Kidney (tissue), 14 donors: Measurements from ENCODE around the gene CTNND2. TPM values are rescaled to one million over a fixed set of nuclear protein-coding genes. Genes with fewer than 3 reads are reported as not detected.
A peak's percentile ranks its signal among the peaks of the same experiment; 100 is the strongest.

Experiments
- DNase-seq, 5 donors: peaks; one replicate each; pipeline ENCODE4 v3.0.0-alpha.2; 2013 to 2020
- FAIRE-seq: peaks from 2 replicates; lab custom pipeline; 2012; peaks lifted over from hg19 to GRCh38; lab: Jason Lieb, UNC
- H3K27ac ChIP-seq, 2 donors: one replicate each; pipeline ENCODE4 v1.7.0; 2013; ENCODE audit warnings: low read depth in 2 of 2, low read length in 2 of 2, inconsistent platforms in 1 of 2
- H3K27me3 ChIP-seq: one replicate; pipeline ENCODE4 v1.7.1; 2013; ENCODE audit warnings: low read length, inconsistent platforms; ENCODE audit not compliant: control insufficient read depth, insufficient read depth
- H3K36me3 ChIP-seq, 3 donors: one replicate each; pipeline versions ENCODE4 v1.7.0 to v1.7.1; 2013; ENCODE audit warnings: low read length in 3 of 3, control low read depth in 1 of 3, inconsistent platforms in 1 of 3; ENCODE audit not compliant: insufficient read depth in 3 of 3, control insufficient read depth in 2 of 3
- H3K4me1 ChIP-seq, 3 donors: one replicate each; pipeline versions ENCODE4 v1.7.0 to v1.7.1; 2013; ENCODE audit warnings: low read length in 3 of 3, inconsistent platforms in 1 of 3, low read depth in 1 of 3; ENCODE audit not compliant: control insufficient read depth in 2 of 3, insufficient read depth in 2 of 3
- H3K4me3 ChIP-seq, 3 donors: one replicate each; pipeline versions ENCODE4 v1.7.0 to v1.8.1; 2013; ENCODE audit warnings: low read length in 3 of 3, control low read depth in 1 of 3, inconsistent platforms in 1 of 3
- H3K9ac ChIP-seq, 3 donors: one replicate each; pipeline versions ENCODE4 v1.7.0 to v1.7.1; 2013; ENCODE audit warnings: low read length in 3 of 3, control low read depth in 1 of 3, inconsistent platforms in 1 of 3
- H3K9me3 ChIP-seq, 3 donors: one replicate each; pipeline versions ENCODE4 v1.7.0 to v1.7.1; 2013; ENCODE audit warnings: low read length in 3 of 3, control low read depth in 1 of 3, inconsistent platforms in 1 of 3; ENCODE audit not compliant: control insufficient read depth in 2 of 3, insufficient read depth in 1 of 3
- intact Hi-C: fragments of 100-400 bp; cut with DNase I; formaldehyde crosslinking; loops from one replicate; pipeline ENCODE4 v1.11.1; 2022
- polyA plus RNA-seq: library from polyadenylated mRNA; stranded (reverse); fragments of 350-450 nt; fragmentation: Illumina TruSeq; extraction: RNeasy Lipid Tissue Mini Kit (QIAGEN cat#74804); gene quantifications from one replicate; pipeline ENCODE4 v1.2.3, GENCODE V29; 2014; ENCODE audit warnings: low read depth, low replicate concordance; ENCODE audit not compliant: insufficient read depth
- total RNA-seq: library from RNA; stranded (reverse); fragmentation: NEBNext Ultra II Directional; extraction: Animal tissue kit (Norgen Biotek cat#: 25700); gene quantifications from one replicate; pipeline ENCODE4 v1.2.1, GENCODE V29; 2021
- TF ChIP-seq, protein P1 (sequence below): IDR thresholded peaks from 3 replicates; pipeline ENCODE4 v1.5.1; 2012; ENCODE audit warnings: mild to moderate bottlenecking, moderate library complexity, borderline replicate concordance; ENCODE audit not compliant: insufficient read depth; ENCODE audit errors: extremely low read depth
- donor health status: control.
- donor health status: control.
- donor health status: control.
- donor health status: control.
- donor health status: control.
- donor health status: DM: yes; HTN: yes; CAD: no.
- donor health status: Normal renal cell carcinoma (clear cell type).

CTNND2 gene
- total and polyA plus RNA-seq, 2 donors from 2014 or later: 0.15 to 0.79 TPM

DNA sequence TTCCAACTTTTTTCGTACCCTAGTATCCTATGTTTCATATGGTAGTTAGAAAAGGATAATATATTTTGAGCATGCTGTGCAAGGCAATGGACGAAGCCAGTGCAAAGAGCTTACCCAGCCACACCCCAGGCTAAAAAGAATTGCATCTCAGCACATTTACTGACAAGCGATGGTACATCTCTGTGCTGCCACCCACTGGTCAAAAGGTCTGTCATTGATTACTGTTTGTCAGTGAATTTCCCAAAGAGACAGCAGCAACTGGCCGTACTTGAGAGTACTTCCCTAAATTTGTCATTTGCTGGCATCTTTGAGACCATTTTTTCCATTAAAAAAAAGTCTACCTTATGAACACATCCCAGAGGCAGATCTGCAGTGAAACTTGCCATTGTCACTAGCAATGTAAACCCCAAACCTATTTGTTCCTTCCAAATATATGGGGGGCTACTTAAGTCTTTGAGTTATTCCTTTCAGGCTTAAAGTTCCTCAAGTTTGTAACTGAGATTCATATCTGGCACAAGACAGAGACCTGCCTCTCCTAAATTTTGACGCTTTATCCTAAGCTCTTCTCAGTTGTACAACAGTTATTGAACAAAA, 184.3 kb downstream of the CTNND2 start:
- Histone ChIP-seq H3K27me3 (no peaks in the 10 kb centered on the region), H3K4me3 (no peak overlapping the region), H3K9ac (no peak overlapping the region), H3K27ac (no peak overlapping the region), H3K9me3 (no peaks in the 10 kb centered on the region), H3K4me1 (no peaks in the 10 kb centered on the region), H3K36me3 (no peaks in the 10 kb centered on the region)
- FAIRE-seq (no peak), DNase-seq (peak in 4 of 5 donors; percentile 45 to 60 (median 54))
- TF ChIP-seq, protein P1, sequence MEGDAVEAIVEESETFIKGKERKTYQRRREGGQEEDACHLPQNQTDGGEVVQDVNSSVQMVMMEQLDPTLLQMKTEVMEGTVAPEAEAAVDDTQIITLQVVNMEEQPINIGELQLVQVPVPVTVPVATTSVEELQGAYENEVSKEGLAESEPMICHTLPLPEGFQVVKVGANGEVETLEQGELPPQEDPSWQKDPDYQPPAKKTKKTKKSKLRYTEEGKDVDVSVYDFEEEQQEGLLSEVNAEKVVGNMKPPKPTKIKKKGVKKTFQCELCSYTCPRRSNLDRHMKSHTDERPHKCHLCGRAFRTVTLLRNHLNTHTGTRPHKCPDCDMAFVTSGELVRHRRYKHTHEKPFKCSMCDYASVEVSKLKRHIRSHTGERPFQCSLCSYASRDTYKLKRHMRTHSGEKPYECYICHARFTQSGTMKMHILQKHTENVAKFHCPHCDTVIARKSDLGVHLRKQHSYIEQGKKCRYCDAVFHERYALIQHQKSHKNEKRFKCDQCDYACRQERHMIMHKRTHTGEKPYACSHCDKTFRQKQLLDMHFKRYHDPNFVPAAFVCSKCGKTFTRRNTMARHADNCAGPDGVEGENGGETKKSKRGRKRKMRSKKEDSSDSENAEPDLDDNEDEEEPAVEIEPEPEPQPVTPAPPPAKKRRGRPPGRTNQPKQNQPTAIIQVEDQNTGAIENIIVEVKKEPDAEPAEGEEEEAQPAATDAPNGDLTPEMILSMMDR: peak; percentile 28
- intact Hi-C loops: no loop called here

DNA sequence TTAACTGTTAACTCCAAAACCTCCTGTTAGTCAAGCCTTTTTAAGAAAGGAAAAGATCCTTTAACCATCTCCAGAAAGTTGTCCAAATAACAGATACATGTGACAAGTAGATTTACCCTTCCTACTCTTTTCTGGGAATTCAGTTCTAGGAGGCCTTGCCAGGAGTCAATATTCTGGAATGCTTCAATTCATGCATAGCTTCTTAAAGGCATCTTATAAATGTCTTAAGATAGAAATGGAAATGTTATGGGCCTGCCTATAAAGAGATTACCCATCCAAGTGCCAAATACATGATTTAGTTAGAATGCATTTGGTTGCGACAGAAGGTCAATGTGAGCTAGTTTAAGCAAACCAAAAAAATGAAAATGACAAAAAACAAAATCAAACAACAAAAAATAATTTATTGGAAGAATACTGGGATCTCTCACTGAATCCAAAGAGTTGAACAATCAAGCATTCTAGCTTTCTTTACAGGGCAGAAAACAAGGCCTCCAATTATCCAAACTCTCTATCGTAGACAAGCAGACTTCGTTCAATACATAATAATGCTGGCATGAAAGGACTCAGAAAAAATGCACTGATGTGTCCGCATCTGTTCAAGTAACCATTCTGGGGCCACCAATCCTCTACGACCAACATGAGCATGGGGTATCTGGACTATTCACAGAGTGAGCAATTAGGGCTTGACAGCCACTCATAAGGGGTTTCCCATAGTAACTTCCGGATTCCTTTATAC, 188.6 kb downstream of the CTNND2 start:
- intact Hi-C loops: no loop called here
- TF ChIP-seq, protein P1: no peak
- H3K27ac ChIP-seq: no peak overlapping the region

DNA sequence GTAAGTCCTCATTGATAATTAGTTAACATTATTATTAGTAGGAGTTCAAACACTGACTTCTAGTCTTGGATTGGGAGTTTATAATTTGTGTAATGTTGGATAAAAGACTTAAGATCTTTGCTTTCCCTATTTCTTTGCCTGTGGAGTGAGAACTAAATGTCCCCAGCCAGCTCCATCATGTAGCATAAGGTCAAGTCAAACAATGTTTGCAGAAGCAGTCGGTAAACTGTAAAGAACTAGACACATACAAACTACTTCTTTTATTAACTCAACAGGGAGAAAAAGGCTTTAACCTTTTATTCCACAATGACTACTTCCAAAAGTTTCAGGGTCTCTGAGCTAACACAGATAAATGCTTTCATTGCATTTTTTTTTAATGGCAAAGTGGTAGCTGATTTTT, 192.3 kb downstream of the CTNND2 start:
- DNase-seq (no peak), FAIRE-seq (no peak)
- Histone ChIP-seq H3K9ac (no peak overlapping the region), H3K36me3 (no peaks in the 10 kb centered on the region), H3K27ac (no peak overlapping the region), H3K4me1 (no peaks in the 10 kb centered on the region), H3K27me3 (no peaks in the 10 kb centered on the region), H3K9me3 (no peaks in the 10 kb centered on the region), H3K4me3 (no peak overlapping the region)
- intact Hi-C loops: no loop called here
- TF ChIP-seq, protein P1: no peak

More for the DNA sequence above, 188.6 kb downstream of the CTNND2 start:
- H3K36me3 ChIP-seq: no peaks in the 10 kb centered on the region
- H3K4me1 ChIP-seq: no peaks in the 10 kb centered on the region
- H3K9ac ChIP-seq: no peak overlapping the region
- FAIRE-seq (no peak), DNase-seq (no peak)
- no peaks in the 10 kb centered on the region for H3K27me3 ChIP-seq
- H3K4me3 ChIP-seq: no peak overlapping the region
- H3K9me3 ChIP-seq: no peaks in the 10 kb centered on the region
